Effector memory CD8-positive, alpha-beta T cell (primary cell): ENCODE data around the gene PRAME.

Experiments
- ATAC-seq: fragments of 150-1000 bp; cut with Tn5 transposase; replicated peaks from 2 replicates; pipeline ENCODE4 v1.10.0; 2021; ENCODE audit warnings: mild to moderate bottlenecking, moderate library complexity
- DNase-seq, 3 experiments: peaks; one replicate each; pipeline ENCODE4 v3.0.0; 2021
- H3K27ac Mint-ChIP-seq, 2 donors: one replicate each; pipeline ENCODE4 v1.8.0; 2022; ENCODE audit warnings: mild to moderate bottlenecking in 2 of 2, mixed read lengths in 2 of 2, moderate library complexity in 2 of 2
- H3K27me3 Mint-ChIP-seq, 2 donors: one replicate each; pipeline ENCODE4 v1.8.0; 2022; ENCODE audit warnings: mixed read lengths in 2 of 2
- H3K36me3 Mint-ChIP-seq: one replicate; pipeline ENCODE4 v1.8.0; 2022; ENCODE audit warnings: mild to moderate bottlenecking, moderate library complexity, mixed read lengths; ENCODE audit not compliant: insufficient read depth
- H3K4me1 Mint-ChIP-seq, 2 donors: one replicate each; pipeline ENCODE4 v1.8.0; 2022; ENCODE audit warnings: low read depth in 2 of 2, mixed read lengths in 2 of 2
- H3K4me3 Mint-ChIP-seq, 2 donors: one replicate each; pipeline ENCODE4 v1.8.0; 2022; ENCODE audit warnings: mild to moderate bottlenecking in 2 of 2, mixed read lengths in 2 of 2, moderate library complexity in 2 of 2
- H3K9me3 Mint-ChIP-seq, 2 donors: one replicate each; pipeline ENCODE4 v1.8.0; 2022; ENCODE audit warnings: mixed read lengths in 2 of 2

The PRAME gene

DNA sequence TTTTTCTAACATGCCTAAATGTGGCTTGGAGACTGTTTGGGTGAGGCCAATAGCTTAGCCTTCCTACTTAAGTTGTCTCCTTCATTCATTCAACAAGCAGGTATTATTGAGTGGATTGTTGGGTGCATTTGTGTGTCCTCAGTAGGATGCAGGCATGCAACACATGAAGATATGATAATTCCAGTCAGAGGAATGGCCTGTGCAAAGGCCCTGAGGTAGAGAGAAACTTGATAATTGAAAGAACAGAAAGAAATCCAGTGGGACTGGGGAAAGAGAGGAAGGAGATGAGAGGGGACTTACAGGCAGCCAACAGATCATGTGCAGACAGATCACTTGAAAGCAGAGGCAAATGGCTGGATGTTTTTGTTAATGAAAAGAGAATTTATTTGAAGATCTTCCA lies 15.3 kb upstream of the PRAME start:
- H3K27me3 Mint-ChIP-seq = peaks cover 32 to 34% of the 10 kb centered on the region in 2 donors
- ATAC-seq = no peak

DNA sequence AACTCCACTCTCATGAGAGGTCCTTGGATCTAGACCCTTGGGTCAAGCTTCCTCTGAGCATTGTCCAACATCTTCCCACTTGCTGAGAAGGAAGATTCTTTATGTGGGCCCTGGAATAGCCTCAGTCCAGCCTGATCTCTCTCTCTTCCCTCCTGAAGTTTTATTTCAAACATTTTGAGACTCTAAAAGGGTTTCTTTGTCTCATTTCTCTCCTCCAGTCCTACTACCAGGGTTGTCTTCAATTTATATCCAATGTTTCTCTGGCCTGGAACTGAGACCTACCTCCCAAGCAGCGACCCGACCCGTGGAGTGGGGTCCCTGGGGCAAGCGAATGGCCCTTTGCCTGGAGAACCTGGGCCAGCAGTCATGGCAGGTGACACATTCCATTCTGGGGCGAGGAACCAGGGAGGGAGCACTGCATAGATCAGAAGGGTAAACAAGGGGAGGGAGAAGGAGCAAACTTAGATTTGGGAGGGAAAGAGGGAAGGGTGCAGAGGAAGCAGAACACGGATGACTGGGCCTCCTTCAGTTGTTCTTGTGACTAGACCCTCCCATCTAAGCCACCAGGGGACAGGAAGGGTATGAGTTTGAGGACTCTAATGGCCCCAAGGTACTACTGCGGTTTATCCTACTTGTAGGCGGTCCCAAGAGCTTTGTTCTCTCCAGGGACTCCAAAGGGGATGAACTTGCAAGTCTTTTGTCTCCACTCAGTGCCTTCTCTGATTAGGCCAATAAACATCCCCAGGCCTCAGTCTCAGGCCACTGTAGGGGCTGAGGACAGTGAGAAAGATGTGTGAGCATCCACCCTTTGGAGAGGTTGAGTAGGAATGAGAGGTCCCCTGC lies 14.2 kb upstream of the PRAME start:
- peaks cover 43 to 44% of the 10 kb centered on the region in 2 donors for H3K27me3 Mint-ChIP-seq
- DNase-seq (no peak), ATAC-seq (no peak)
- H3K4me3 Mint-ChIP-seq = no peak overlapping the region
- no peak overlapping the region for H3K27ac Mint-ChIP-seq
- no peaks in the 10 kb centered on the region for H3K4me1 Mint-ChIP-seq
- H3K9me3 Mint-ChIP-seq = no peaks in the 10 kb centered on the region
- no peaks in the 10 kb centered on the region for H3K36me3 Mint-ChIP-seq

More for the DNA sequence above, 15.3 kb upstream of the PRAME start:
- no peak for DNase-seq
- Mint-ChIP-seq H3K36me3 (no peaks in the 10 kb centered on the region), H3K4me3 (no peak overlapping the region), H3K4me1 (no peaks in the 10 kb centered on the region), H3K9me3 (no peaks in the 10 kb centered on the region), H3K27ac (no peak overlapping the region)

DNA sequence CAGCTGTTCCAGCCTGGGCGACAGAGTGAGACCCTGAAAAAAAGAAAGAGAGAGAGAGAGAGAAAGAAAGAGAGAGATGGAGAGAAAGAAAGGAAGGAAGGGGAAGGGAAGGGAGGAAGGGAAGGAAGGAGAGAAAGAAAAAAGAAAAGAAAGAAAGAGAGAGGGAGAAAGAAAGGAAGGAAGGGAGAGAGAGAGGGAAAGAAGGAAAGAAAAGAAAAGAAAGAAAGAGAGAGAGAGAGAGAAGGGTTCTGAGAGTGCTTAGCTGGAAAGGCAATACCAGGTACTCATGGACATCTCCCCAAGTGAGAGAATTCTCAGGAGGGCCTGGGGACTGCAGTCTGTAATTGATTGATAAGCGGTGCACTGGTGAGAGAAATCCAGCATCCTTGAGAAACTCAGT lies 12.8 kb upstream of the PRAME start:
- DNase-seq (no peak), ATAC-seq (no peak)
- no peak overlapping the region for H3K4me3 Mint-ChIP-seq
- no peaks in the 10 kb centered on the region for H3K36me3 Mint-ChIP-seq
- no peaks in the 10 kb centered on the region for H3K9me3 Mint-ChIP-seq
- H3K27me3 Mint-ChIP-seq = peaks cover 46 to 47% of the 10 kb centered on the region in 2 donors
- no peak overlapping the region for H3K27ac Mint-ChIP-seq
- no peaks in the 10 kb centered on the region for H3K4me1 Mint-ChIP-seq

DNA sequence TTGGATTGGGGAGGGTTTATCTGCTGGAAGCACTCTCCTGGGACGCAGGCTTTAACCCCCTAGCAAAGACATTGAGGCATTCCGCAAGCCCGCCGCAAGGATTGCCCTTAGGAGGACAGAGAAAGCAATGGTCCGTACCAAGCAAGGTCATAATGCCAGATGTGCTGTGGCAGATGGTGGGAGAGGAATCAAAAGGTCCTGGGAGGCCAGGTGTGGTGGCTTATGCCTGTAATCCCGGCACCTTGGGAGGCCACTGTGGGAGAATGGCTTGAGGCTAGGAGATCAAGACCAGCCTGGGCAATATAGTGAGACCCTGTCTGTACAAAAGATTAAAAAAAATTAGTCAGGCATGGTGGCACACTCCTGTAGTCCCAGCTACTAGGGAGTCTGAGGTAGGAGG lies 12.4 kb upstream of the PRAME start:
- H3K9me3 Mint-ChIP-seq = no peaks in the 10 kb centered on the region
- ATAC-seq (no peak), DNase-seq (no peak)
- H3K4me3 Mint-ChIP-seq = no peak overlapping the region
- H3K27me3 Mint-ChIP-seq = peaks cover 46 to 52% of the 10 kb centered on the region in 2 donors
- H3K36me3 Mint-ChIP-seq = no peaks in the 10 kb centered on the region
- H3K4me1 Mint-ChIP-seq = no peaks in the 10 kb centered on the region
- no peak overlapping the region for H3K27ac Mint-ChIP-seq

DNA sequence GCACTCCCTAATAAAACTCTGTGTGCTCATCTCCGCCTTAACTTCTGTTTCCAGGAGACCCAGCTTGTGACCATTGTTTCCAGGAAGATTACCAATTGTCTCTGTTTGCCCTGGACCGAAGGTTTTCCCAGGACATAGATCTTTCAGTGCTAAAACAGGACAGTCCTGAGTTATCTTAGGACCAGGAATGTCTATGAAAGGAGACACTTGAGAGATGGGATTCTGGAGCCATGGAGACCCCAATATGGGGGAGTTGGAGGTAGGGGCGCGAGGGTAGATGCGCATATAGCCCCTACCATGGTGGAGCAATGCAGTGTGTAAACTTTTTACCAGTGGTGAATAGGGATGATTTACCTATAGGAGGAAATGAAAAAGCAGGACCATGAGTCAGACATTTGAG lies 10.2 kb upstream of the PRAME start:
- Mint-ChIP-seq H3K4me3 (no peak overlapping the region), H3K27me3 (peaks cover 41 to 57% of the 10 kb centered on the region in 2 donors), H3K36me3 (no peaks in the 10 kb centered on the region), H3K27ac (no peak overlapping the region), H3K4me1 (no peaks in the 10 kb centered on the region), H3K9me3 (no peaks in the 10 kb centered on the region)
- ATAC-seq (no peak), DNase-seq (no peak)

- ATAC-seq = no peak
- DNase-seq = no peak
- no peaks in the 10 kb centered on the region for H3K4me1 Mint-ChIP-seq
- H3K4me3 Mint-ChIP-seq = no peak overlapping the region
- H3K9me3 Mint-ChIP-seq = no peaks in the 10 kb centered on the region
- no peaks in the 10 kb centered on the region for H3K36me3 Mint-ChIP-seq
- H3K27me3 Mint-ChIP-seq = peaks cover 20 to 33% of the 10 kb centered on the region in 2 donors
- no peak overlapping the region for H3K27ac Mint-ChIP-seq
These were observed 6.9 kb upstream of the PRAME start for GRCh38 chr22:22565981-22566380.

DNA sequence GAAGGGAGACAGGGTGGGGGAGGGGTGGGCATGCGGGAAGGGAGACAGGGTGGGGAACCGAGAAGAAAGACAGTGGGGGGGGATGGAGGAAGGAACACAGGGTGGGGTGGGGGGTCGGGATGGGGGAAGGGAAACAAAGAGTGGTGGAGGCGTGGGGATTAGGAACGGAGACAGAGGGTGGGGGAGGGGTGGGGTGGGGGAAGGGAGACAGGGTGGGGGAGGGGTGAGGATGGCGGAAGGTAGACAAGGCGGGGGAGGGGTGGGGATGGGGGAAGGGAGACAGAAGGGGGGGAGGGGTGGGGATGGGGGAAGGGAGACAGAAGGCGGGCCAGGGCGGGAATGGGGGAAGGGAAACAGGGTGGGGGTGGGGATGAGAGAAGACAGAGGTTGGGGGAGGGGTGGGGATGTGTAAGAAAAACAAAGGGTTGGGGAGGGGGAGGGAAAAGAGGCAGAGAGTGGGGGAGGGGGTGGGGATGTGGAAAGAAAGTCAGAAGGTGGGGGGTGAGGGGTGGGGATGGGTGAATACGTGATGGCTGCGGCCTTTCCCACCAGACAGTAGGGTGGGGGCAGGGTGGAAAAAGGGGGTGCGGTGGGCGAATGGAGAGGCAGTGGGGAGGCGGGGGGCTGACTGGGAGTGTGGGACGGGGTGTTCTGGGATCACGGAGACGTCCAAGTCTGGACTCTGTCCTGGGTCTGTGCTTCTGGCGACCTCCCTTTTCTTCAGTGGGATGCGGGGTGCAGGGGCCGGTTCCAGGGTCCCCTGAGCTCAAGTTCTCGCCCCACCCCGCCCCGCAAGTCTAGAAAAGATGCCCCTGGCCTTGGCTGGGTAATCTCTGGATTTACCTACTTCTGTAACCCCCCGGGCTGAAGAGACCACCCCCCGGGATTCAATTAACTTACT lies 744 bp downstream of the PRAME start:
- H3K27ac Mint-ChIP-seq = no peak overlapping the region
- ATAC-seq (no peak), DNase-seq (no peak)
- peaks cover 3% of the 10 kb centered on the region for H3K36me3 Mint-ChIP-seq
- peaks cover 4 to 5% of the 10 kb centered on the region in 2 donors for H3K4me1 Mint-ChIP-seq
- H3K27me3 Mint-ChIP-seq = peaks cover 0 to 11% of the 10 kb centered on the region in 2 donors
- no peak overlapping the region for H3K4me3 Mint-ChIP-seq
- no peaks in the 10 kb centered on the region for H3K9me3 Mint-ChIP-seq

DNA sequence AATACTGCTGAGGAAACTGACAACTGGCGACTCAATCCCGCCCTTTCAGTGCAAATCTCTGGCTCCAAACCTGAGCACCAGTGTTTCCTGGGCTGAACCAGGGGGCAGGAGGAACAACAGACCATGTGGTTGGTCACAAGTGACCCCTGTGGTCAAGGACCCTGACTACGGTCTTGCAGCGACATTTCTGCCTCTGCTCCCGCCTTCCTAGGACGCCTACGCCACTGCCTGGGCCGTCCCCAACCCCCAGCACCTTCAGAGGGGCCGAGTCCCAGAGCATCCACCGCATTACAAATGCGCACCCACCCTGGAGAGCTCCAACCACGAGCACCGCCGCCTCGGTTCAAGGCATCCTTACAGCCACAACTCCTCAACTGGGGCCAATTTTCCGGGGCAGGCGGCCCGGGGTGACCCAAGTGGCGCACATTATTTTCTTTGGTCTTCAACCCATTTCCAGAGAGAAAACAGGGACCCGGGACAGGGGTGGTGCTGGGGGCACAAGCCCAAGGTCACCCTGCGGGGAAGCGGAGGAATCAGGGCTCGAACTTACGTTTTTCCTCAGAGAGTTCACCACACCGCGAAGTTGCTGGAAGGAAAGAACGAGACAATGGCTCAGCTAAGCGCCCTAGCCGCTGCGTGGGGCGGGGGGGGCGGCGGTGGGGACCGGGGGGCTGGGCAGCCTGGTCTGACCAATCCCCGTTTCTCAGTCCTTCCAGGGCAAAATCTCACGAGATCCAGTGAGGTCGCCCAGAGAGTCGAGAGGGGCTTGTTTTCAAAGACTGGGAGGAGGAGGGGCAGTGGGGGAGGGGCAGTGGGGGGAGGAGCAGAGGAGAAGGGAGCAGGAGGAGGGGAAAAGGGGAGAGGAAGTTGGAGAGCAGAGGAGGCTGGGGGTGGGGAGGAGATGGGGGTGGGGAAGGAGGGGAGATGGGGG lies 1.8 kb downstream of the PRAME start:
- Mint-ChIP-seq H3K4me1 (peaks cover 4 to 5% of the 10 kb centered on the region in 2 donors), H3K27me3 (peaks cover 0 to 11% of the 10 kb centered on the region in 2 donors), H3K4me3 (no peak overlapping the region), H3K36me3 (peaks cover 3% of the 10 kb centered on the region), H3K27ac (no peak overlapping the region), H3K9me3 (no peaks in the 10 kb centered on the region)
- no peak for ATAC-seq
- no peak for DNase-seq

- H3K36me3 Mint-ChIP-seq = peaks cover 3% of the 10 kb centered on the region
- DNase-seq (no peak), ATAC-seq (no peak)
- H3K9me3 Mint-ChIP-seq = no peaks in the 10 kb centered on the region
- H3K4me3 Mint-ChIP-seq = no peak overlapping the region
- peaks cover 4 to 5% of the 10 kb centered on the region in 2 donors for H3K4me1 Mint-ChIP-seq
- H3K27me3 Mint-ChIP-seq = peaks cover 0 to 11% of the 10 kb centered on the region in 2 donors
- no peak overlapping the region for H3K27ac Mint-ChIP-seq
These were observed 2.5 kb downstream of the PRAME start for GRCh38 chr22:22556578-22556977.

GRCh38 chr22:22555596-22555995 lies 3.5 kb downstream of the PRAME start:
- H3K9me3 Mint-ChIP-seq = no peaks in the 10 kb centered on the region
- peaks cover under 1 to 17% of the 10 kb centered on the region in 2 donors for H3K27me3 Mint-ChIP-seq
- no peak overlapping the region for H3K27ac Mint-ChIP-seq
- H3K36me3 Mint-ChIP-seq = peaks cover 3% of the 10 kb centered on the region
- DNase-seq (no peak), ATAC-seq (no peak)
- H3K4me3 Mint-ChIP-seq = no peak overlapping the region
- H3K4me1 Mint-ChIP-seq = peaks cover 4 to 5% of the 10 kb centered on the region in 2 donors

DNA sequence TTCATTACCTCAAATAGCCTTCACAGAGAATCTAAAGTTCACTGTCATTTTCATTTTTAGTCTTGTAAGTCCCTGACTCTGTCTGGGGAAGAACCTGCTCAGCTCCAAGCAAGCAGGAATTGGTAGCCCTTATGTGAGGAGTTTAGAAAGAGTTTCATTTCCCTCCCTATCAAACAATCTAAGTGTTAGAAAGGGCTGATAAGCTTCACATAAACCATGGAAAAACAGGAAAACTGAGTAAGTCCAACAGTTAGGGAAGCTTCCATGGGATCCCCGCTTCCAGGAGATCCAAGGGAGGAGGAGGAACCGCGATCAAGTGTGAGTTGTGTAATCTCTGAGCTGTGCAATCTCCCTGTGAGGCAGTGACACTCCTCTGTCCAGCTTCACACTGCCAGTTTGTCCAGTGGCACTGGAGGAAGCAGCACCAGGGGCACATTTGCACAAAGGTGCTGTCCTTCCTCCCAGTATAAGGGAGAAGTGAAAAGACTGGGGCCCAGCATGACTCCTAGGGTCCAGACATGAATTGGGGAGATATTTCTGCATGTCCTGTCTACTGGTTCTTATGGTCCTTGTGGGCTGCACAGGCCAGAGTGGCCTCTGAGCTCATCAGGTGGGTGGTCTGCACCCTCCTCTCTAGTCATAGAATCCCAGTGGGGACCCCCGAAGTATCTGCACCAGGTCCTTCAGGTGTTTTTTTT lies 4.3 kb downstream of the PRAME start:
- Mint-ChIP-seq H3K4me3 (no peak overlapping the region), H3K27ac (no peak overlapping the region), H3K9me3 (no peaks in the 10 kb centered on the region), H3K27me3 (peaks cover 9 to 16% of the 10 kb centered on the region in 2 donors), H3K36me3 (peaks cover 3% of the 10 kb centered on the region), H3K4me1 (peaks cover 4 to 5% of the 10 kb centered on the region in 2 donors)
- DNase-seq (no peak), ATAC-seq (no peak)

DNA sequence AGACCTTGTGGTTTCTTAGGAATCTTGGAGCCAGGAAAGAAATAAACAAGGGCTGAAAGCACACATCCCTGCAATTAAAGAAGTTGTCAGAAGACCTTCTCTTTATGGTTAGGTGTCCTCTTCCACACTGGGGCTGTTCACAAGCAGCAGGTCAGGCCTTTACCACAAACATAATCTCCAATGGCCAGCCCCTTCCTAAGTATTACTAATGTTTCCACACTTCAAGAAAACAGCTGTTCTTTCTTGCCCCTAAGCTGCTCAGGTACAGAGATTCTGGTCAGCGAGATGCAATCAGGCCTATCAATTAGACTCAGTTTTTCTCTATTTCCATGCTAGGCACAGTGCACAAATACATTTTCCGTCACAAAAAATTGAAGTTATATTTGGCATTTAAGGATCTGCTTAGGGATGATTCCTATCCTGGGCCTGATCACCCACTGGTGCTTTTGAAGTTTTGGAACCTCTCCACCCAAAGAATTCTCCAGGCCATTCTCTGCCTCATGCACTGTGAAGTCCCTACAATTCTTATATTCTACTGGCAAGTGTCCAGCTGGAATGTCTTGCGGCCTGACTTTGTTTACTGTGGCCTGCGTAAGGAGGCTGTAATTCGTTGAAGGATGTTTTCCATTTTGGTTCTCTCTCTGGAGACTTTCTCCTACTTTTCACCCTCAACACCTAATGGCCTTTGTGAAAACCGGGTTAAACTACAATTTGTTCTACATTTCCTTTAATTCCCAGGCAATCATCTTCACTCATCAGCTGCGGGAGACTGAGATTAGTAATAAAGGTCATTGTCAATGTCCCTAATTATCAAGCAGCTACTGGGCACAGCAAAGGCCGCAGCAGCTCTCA lies 5.1 kb downstream of the PRAME start:
- Mint-ChIP-seq H3K36me3 (peaks cover under 1% of the 10 kb centered on the region), H3K27ac (no peak overlapping the region), H3K9me3 (no peaks in the 10 kb centered on the region), H3K4me1 (peaks cover 1% of the 10 kb centered on the region in 2 donors), H3K4me3 (no peak overlapping the region), H3K27me3 (peaks cover 9 to 14% of the 10 kb centered on the region in 2 donors)
- DNase-seq = no peak
- no peak for ATAC-seq
